Sigmoid colon (tissue), 4 donors: ENCODE results near the gene RALGAPB.
"Not testable (repeated sequence)": the region's sequence is repeated elsewhere in the genome, so short reads cannot be mapped to it uniquely, and the experiment has no call there.

ENCODE experiments used
- POLR2AphosphoS5 ChIP-seq, 4 donors: sonication (generic); formaldehyde crosslinking; IDR thresholded peaks; one replicate each; pipeline ENCODE4 v1.6.1; 2017; ENCODE audit warnings: antibody characterized with exemption in 4 of 4
- TF ChIP-seq, protein P1 (sequence below), 4 experiments: fragments of 450-650 bp in 3 of 4; fragments of 200-600 bp in 1 of 4; IDR thresholded peaks; one replicate each; pipeline ENCODE4 v1.5.1; 2016 to 2019; ENCODE audit warnings: antibody characterized with exemption in 4 of 4, mild to moderate bottlenecking in 3 of 4, moderate library complexity in 2 of 4

DNA sequence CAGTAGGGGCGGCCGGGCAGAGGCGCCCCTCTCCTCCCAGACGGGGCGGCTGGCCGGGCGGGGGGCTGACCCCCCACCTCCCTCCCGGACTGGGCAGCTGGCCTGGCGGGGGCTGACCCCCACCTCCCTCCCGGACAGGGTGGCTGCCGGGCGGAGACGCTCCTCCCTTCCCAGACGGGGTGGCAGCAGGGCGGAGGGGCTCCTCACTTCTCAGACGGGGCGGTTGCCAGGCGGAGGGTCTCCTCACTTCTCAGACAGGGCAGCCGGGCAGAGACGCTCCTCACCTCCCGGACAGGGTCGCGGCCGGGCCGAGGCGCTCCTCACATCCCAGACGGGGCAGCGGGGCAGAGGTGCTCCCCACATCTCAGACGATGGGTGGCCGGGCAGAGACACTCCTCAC is 11.1 kb upstream of the RALGAPB start:
- not testable (repeated sequence) for TF ChIP-seq POLR2AphosphoS5 (IDR thresholded peaks at IDR 0.05)
- TF ChIP-seq, protein P1, sequence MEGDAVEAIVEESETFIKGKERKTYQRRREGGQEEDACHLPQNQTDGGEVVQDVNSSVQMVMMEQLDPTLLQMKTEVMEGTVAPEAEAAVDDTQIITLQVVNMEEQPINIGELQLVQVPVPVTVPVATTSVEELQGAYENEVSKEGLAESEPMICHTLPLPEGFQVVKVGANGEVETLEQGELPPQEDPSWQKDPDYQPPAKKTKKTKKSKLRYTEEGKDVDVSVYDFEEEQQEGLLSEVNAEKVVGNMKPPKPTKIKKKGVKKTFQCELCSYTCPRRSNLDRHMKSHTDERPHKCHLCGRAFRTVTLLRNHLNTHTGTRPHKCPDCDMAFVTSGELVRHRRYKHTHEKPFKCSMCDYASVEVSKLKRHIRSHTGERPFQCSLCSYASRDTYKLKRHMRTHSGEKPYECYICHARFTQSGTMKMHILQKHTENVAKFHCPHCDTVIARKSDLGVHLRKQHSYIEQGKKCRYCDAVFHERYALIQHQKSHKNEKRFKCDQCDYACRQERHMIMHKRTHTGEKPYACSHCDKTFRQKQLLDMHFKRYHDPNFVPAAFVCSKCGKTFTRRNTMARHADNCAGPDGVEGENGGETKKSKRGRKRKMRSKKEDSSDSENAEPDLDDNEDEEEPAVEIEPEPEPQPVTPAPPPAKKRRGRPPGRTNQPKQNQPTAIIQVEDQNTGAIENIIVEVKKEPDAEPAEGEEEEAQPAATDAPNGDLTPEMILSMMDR (IDR thresholded peaks at IDR 0.05): not testable (repeated sequence)
